Amniotic stem cell (primary cell): Measurements from ENCODE around the gene PPP3CB.
"Not testable (repeated sequence)": the region's sequence is repeated elsewhere in the genome, so short reads cannot be mapped to it uniquely, and the experiment has no call there.

ENCODE experiments used
- DNase-seq: peaks from one replicate; lab custom pipeline; 2025; lab: John Stamatoyannopoulos, UW

PPP3CB gene

GRCh38 chr10:73414230-73414945, 81.4 kb downstream of the PPP3CB start:
- DNase-seq, result no peak

GRCh38 chr10:73413528-73414229, 82.1 kb downstream of the PPP3CB start, which contains the start of gene ANXA7:
ANXA7 (minus strand) TSS chr10:73414058; CDS start chr10:73400856, 13,202 bp downstream.
- peak; percentile 84 for DNase-seq

GRCh38 chr10:73413108-73413527, 82.7 kb downstream of the PPP3CB start:
- DNase-seq, result no peak

- no peak for DNase-seq
Observed at GRCh38 chr10:73410897-73411296, 84.9 kb downstream of the PPP3CB start.

- DNase-seq, result no peak
Observed at GRCh38 chr10:73408978-73409521, 86.8 kb downstream of the PPP3CB start.

- no peak for DNase-seq
Observed at GRCh38 chr10:73408061-73408460, 87.8 kb downstream of the PPP3CB start.

- DNase-seq, result no peak
Observed at GRCh38 chr10:73407495-73407894, 88.3 kb downstream of the PPP3CB start.

- DNase-seq, result no peak
Observed at GRCh38 chr10:73406846-73407245, 89.0 kb downstream of the PPP3CB start.

GRCh38 chr10:73405556-73405955, 90.3 kb downstream of the PPP3CB start:
- DNase-seq, result no peak

- no peak for DNase-seq
Observed at GRCh38 chr10:73404690-73405089, 91.1 kb downstream of the PPP3CB start.

GRCh38 chr10:73401636-73402035, 94.2 kb downstream of the PPP3CB start:
- DNase-seq, result no peak

- no peak for DNase-seq
Observed at GRCh38 chr10:73399063-73399462, 96.8 kb downstream of the PPP3CB start.

GRCh38 chr10:73398024-73398423, 97.8 kb downstream of the PPP3CB start:
- DNase-seq, result no peak

- DNase-seq, result not testable (repeated sequence)
Observed at GRCh38 chr10:73394325-73394724, 101.5 kb downstream of the PPP3CB start.

- no peak for DNase-seq
Observed at GRCh38 chr10:73388228-73388627, 107.6 kb downstream of the PPP3CB start.

GRCh38 chr10:73386583-73386982, 109.2 kb downstream of the PPP3CB start:
- no peak for DNase-seq
